Loucy (cell line): ENCODE results near the gene SGK1.

Source experiments
- H2AFZ ChIP-seq: fragments of 200-600 bp; sonication (generic); 2 replicates; pipeline ENCODE4 v1.6.0; 2016; ENCODE audit warnings: antibody characterized with exemption, mild to moderate bottlenecking, low read length, moderate library complexity
- H3F3A ChIP-seq: fragments of 200-600 bp; 2 replicates; pipeline ENCODE4 v1.6.0; 2016; ENCODE audit warnings: antibody characterized with exemption, low read depth, mild to moderate bottlenecking
- H3K27me3 ChIP-seq: fragments of 200-600 bp; sonication (generic); 2 replicates; pipeline ENCODE4 v1.6.1; 2014; ENCODE audit warnings: low read length, mild to moderate bottlenecking; ENCODE audit not compliant: insufficient read depth, poor library complexity, severe bottlenecking
- H3K36me3 ChIP-seq: fragments of 200-600 bp; sonication (generic); 2 replicates; pipeline ENCODE4 v1.6.1; 2016; ENCODE audit warnings: low read length; ENCODE audit not compliant: insufficient read depth
- H3K4me1 ChIP-seq: fragments of 200-600 bp; sonication (generic); 2 replicates; pipeline ENCODE4 v1.5.1; 2014; ENCODE audit warnings: low read length, mild to moderate bottlenecking; ENCODE audit not compliant: insufficient read depth, poor library complexity, severe bottlenecking
- H3K4me2 ChIP-seq: fragments of 200-600 bp; sonication (generic); 2 replicates; pipeline ENCODE4 v1.6.0; 2014; ENCODE audit warnings: antibody characterized with exemption, low read length, low read depth, mild to moderate bottlenecking; ENCODE audit not compliant: poor library complexity, severe bottlenecking
- H3K4me3 ChIP-seq: fragments of 200-600 bp; sonication (generic); 2 replicates; pipeline ENCODE4 v1.5.1; 2014; ENCODE audit warnings: low read length, mild to moderate bottlenecking, mixed read lengths; ENCODE audit not compliant: poor library complexity, severe bottlenecking
- H3K79me2 ChIP-seq: fragments of 200-600 bp; sonication (generic); 2 replicates; pipeline ENCODE4 v1.6.1; 2014; ENCODE audit warnings: low read length; ENCODE audit not compliant: insufficient read depth
- H3K9ac ChIP-seq: fragments of 200-600 bp; sonication (generic); 2 replicates; pipeline ENCODE4 v1.6.0; 2014; ENCODE audit warnings: mild to moderate bottlenecking, low read depth, low read length, moderate library complexity; ENCODE audit not compliant: poor library complexity, severe bottlenecking
- H3K9me2 ChIP-seq: fragments of 200-600 bp; sonication (generic); replicated peaks from 2 replicates; pipeline ENCODE4 v1.6.1; 2016; ENCODE audit warnings: low read depth, low read length, mixed read lengths
- H3K9me3 ChIP-seq: fragments of 200-600 bp; sonication (generic); 2 replicates; pipeline ENCODE4 v1.6.1; 2014; ENCODE audit warnings: mild to moderate bottlenecking, antibody characterized with exemption, low read length, low read depth; ENCODE audit not compliant: insufficient read depth
- H4K20me1 ChIP-seq: fragments of 200-600 bp; sonication (generic); 2 replicates; pipeline ENCODE4 v1.6.0; 2014; ENCODE audit warnings: antibody characterized with exemption, low read length, mild to moderate bottlenecking; ENCODE audit not compliant: insufficient read depth, poor library complexity, severe bottlenecking
- EZH2phosphoT487 ChIP-seq: fragments of 200-600 bp; IDR thresholded peaks from 2 replicates; pipeline ENCODE4 v1.6.1; 2018; ENCODE audit warnings: antibody characterized with exemption, mild to moderate bottlenecking, moderate library complexity, borderline replicate concordance
- TF ChIP-seq, protein P1 (sequence below): fragments of 200-600 bp; sonication (generic); conservative IDR thresholded peaks from 2 replicates; pipeline ENCODE4 v1.5.1; 2014; ENCODE audit warnings: mild to moderate bottlenecking, antibody characterized with exemption, low read length

The SGK1 gene

GRCh38 chr6:134186355-134186754, 131.6 kb downstream of the SGK1 start:
- Histone ChIP-seq H3K79me2 (no peaks in the 10 kb centered on the region), H3K9me2 (no peaks in the 10 kb centered on the region), H3K9ac (no peak overlapping the region), H4K20me1 (no peaks in the 10 kb centered on the region), H3K4me1 (no peaks in the 10 kb centered on the region), H3K27me3 (no peaks in the 10 kb centered on the region), H3K4me2 (no peak overlapping the region), H3K9me3 (no peaks in the 10 kb centered on the region), H3K36me3 (no peaks in the 10 kb centered on the region), H3F3A (no peaks in the 10 kb centered on the region), H3K4me3 (no peak overlapping the region), H2AFZ (no peak overlapping the region)
- TF ChIP-seq, protein P1, sequence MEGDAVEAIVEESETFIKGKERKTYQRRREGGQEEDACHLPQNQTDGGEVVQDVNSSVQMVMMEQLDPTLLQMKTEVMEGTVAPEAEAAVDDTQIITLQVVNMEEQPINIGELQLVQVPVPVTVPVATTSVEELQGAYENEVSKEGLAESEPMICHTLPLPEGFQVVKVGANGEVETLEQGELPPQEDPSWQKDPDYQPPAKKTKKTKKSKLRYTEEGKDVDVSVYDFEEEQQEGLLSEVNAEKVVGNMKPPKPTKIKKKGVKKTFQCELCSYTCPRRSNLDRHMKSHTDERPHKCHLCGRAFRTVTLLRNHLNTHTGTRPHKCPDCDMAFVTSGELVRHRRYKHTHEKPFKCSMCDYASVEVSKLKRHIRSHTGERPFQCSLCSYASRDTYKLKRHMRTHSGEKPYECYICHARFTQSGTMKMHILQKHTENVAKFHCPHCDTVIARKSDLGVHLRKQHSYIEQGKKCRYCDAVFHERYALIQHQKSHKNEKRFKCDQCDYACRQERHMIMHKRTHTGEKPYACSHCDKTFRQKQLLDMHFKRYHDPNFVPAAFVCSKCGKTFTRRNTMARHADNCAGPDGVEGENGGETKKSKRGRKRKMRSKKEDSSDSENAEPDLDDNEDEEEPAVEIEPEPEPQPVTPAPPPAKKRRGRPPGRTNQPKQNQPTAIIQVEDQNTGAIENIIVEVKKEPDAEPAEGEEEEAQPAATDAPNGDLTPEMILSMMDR: no peak
- no peak for TF ChIP-seq EZH2phosphoT487

DNA sequence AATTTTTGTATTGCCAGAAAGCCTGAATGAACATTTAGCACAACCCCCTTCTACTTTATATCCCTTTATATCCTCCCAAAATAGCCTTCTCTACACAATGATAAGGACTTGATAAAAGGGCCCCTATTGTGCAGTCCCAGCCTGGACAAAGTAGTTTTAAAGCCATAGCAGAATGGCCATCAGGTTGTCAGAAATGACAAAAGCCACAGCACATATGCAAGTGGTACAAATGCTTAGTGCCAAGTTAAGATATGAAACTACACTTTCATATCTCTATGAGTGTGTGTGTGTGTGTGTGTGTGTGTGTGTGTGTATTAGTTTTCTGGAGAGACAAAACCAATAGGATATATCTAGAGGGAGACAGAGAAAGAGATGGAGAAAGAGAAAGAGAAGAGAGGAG, 132.6 kb downstream of the SGK1 start:
- Histone ChIP-seq H3K79me2 (no peaks in the 10 kb centered on the region), H3K9ac (no peak overlapping the region), H3K36me3 (no peaks in the 10 kb centered on the region), H3F3A (no peaks in the 10 kb centered on the region), H3K4me1 (no peaks in the 10 kb centered on the region), H4K20me1 (no peaks in the 10 kb centered on the region), H3K9me2 (no peaks in the 10 kb centered on the region), H3K4me2 (no peak overlapping the region), H3K27me3 (no peaks in the 10 kb centered on the region), H3K9me3 (no peaks in the 10 kb centered on the region), H2AFZ (no peak overlapping the region), H3K4me3 (no peak overlapping the region)
- no peak for TF ChIP-seq EZH2phosphoT487
- TF ChIP-seq, protein P1: no peak

- H2AFZ ChIP-seq: no peak overlapping the region
- H3F3A ChIP-seq: no peaks in the 10 kb centered on the region
- H3K4me1 ChIP-seq: no peaks in the 10 kb centered on the region
- no peaks in the 10 kb centered on the region for H3K9me2 ChIP-seq
- H3K79me2 ChIP-seq: no peaks in the 10 kb centered on the region
- H3K4me3 ChIP-seq: no peak overlapping the region
- TF ChIP-seq EZH2phosphoT487: no peak
- TF ChIP-seq, protein P1: no peak
- H3K36me3 ChIP-seq: no peaks in the 10 kb centered on the region
- no peak overlapping the region for H3K9ac ChIP-seq
- H3K9me3 ChIP-seq: no peaks in the 10 kb centered on the region
- H4K20me1 ChIP-seq: no peaks in the 10 kb centered on the region
- no peaks in the 10 kb centered on the region for H3K27me3 ChIP-seq
- H3K4me2 ChIP-seq: no peak overlapping the region
Measured at GRCh38 chr6:134183844-134184243, 134.1 kb downstream of the SGK1 start.
